Heart right ventricle (tissue), 16 donors: ENCODE measurements around the gene RPL35A. TPM values are rescaled to one million over a fixed set of nuclear protein-coding genes. Genes with fewer than 3 reads are reported as not detected.
"Not testable (repeated sequence)": the region's sequence is repeated elsewhere in the genome, so short reads cannot be mapped to it uniquely, and the experiment has no call there.

Experiments used
- ATAC-seq, 8 donors: fragments of 200-7000 bp; cut with Tn5 transposase; one replicate each; pipeline ENCODE4 v1.9.1; 2020; ENCODE audit warnings: mild to moderate bottlenecking in 8 of 8, moderate library complexity in 8 of 8, moderate number of reproducible peaks in 1 of 8
- DNase-seq, 2 donors: peaks; one replicate each; pipeline ENCODE4 v3.0.0-alpha.2; 2020
- H3K27ac ChIP-seq, 10 donors: fragments of 200-600 bp; sonication (generic) in 2 of 10; one replicate each; pipeline versions ENCODE4 v1.5.0 to v1.8.0; 2020 to 2022; ENCODE audit warnings: mild to moderate bottlenecking in 3 of 10
- H3K27me3 ChIP-seq, 7 donors: fragments of 200-600 bp; one replicate each; pipeline ENCODE4 v1.8.0; 2021 to 2022; ENCODE audit warnings: mild to moderate bottlenecking in 2 of 7
- H3K36me3 ChIP-seq, 9 donors: fragments of 200-600 bp; sonication (generic) in 1 of 9; one replicate each; pipeline versions ENCODE4 v1.5.0 to v1.8.0; 2020 to 2022; ENCODE audit warnings: mild to moderate bottlenecking in 2 of 9
- H3K4me1 ChIP-seq, 9 donors: fragments of 200-600 bp; sonication (generic) in 1 of 9; one replicate each; pipeline versions ENCODE4 v1.5.0 to v1.8.0; 2020 to 2022; ENCODE audit warnings: mild to moderate bottlenecking in 4 of 9
- H3K4me3 ChIP-seq, 10 donors: fragments of 200-600 bp; sonication (generic) in 2 of 10; one replicate each; pipeline versions ENCODE4 v1.5.0 to v1.8.0; 2020 to 2022; ENCODE audit warnings: mild to moderate bottlenecking in 7 of 10, moderate library complexity in 2 of 10
- H3K9me3 ChIP-seq, 11 donors: fragments of 200-600 bp in 10 of 11; sonication (generic) in 2 of 11; one replicate each; pipeline versions ENCODE4 v1.5.0 to v1.8.0; 2013 to 2022; ENCODE audit warnings: mild to moderate bottlenecking in 2 of 11, control low read depth in 1 of 11, moderate library complexity in 1 of 11
- CTCF ChIP-seq, 9 donors: fragments of 200-600 bp; sonication (generic) in 2 of 9; IDR thresholded peaks; one replicate each; pipeline versions ENCODE4 v1.5.0 to v1.8.0; 2021 to 2022; ENCODE audit warnings: antibody characterized with exemption in 9 of 9, mild to moderate bottlenecking in 5 of 9, moderate library complexity in 1 of 9
- WGBS, 2 donors: extraction: QIAGEN DNeasy Blood & Tissue Kit; methylation state at CpG; one replicate each; pipeline ENCODE4 v1.1.7; 2013; ENCODE audit warnings: inconsistent platforms in 1 of 2; 5-methylcytosine and 5-hydroxymethylcytosine counted together
- intact Hi-C, 10 donors: fragments of 100-400 bp; cut with DNase I; formaldehyde crosslinking; loops; one replicate each; pipeline versions ENCODE4 v1.11.1 to v1.14.2; 2022
- polyA plus RNA-seq, 2 donors: library from polyadenylated mRNA; stranded (reverse); fragments of 200-250 nt; gene quantifications; one replicate each; pipeline ENCODE4 v1.2.3, GENCODE V29; 2013
- total RNA-seq, 10 donors: library from RNA; stranded (reverse); fragmentation: NEBNext Ultra II Directional in 3 of 10; extraction: Animal tissue kit (Norgen Biotek cat#: 25700) in 3 of 10; gene quantifications; one replicate each; pipeline versions ENCODE4 v1.2.1 to v1.2.4, GENCODE V29; 2021 to 2023
- donor health status: Arrhythmogenic right ventricular cardiomyopathy.
- donor health status: ischemic (EF 13 %, LVEDD 7.1; RV severe dilation, severe dysfunction).
- donor health status: healthy with polysubstance abuse.
- donor health status: DM: no; HTN: yes; CAD: no.
- donor health status: DM: no; HTN: no; CAD: no.
- donor health status: ischemic (EF 25% LVEDD 6.9; RV normal size, moderate dysfunction).
- donor health status: ischemic (EF 25% LVEDD 5.7; RV mildly dilated, moderate dysfunction).
- donor health status: healthy.
- donor health status: DM: yes; HTN: yes; CAD: no.
- donor health status: Ischemic cardiomyopathy.
- donor health status: ischemic (EF 35%, LVEDD 5.7; RV mildly dilated, moderate dysfunction).
- donor health status: nonischemic (EF 11% LVEDD 7.7; RV severe dilation, severe dysfunction).
- donor health status: DM: yes; HTN: yes; CAD: no.
- donor health status: PGD.
- donor health status: ischemic (EF 29% LVEDD 5.4; RV normal size, mild dysfunction).
- donor health status: nonischemic (EF 23%, LVEDD 6.1; RV moderate dilation, normal function).

The RPL35A gene
- total and polyA plus RNA-seq, 12 donors = 674 to 1,493 (median 798) TPM

GRCh38 chr3:197906850-197907187, 43.2 kb upstream of the RPL35A start:
- ATAC-seq (no peak), DNase-seq (no peak)
- Histone ChIP-seq H3K27me3 (no peaks in the 10 kb centered on the region), H3K36me3 (no peaks in the 10 kb centered on the region), H3K9me3 (peaks cover 0 to 8% (median 0%) of the 10 kb centered on the region in 11 donors), H3K4me3 (no peak overlapping the region), H3K4me1 (peaks cover 0 to 12% (median 0%) of the 10 kb centered on the region in 9 donors), H3K27ac (no peak overlapping the region)
- intact Hi-C loops = loop anchor here in 8 of 10 donors (2.0 to 5.0 kb wide), 3 partner anchors 35 to 40 kb away; no protein-coding TSS in a partner anchor
- WGBS, 2 donors = 40 to 47% methylated on average over 3 of the region's 3 CpGs
- TF ChIP-seq CTCF (IDR thresholded peaks at IDR 0.05) = no peak

- H3K27me3 ChIP-seq = no peaks in the 10 kb centered on the region
- WGBS, 2 donors = 76 to 83% methylated on average over 2 of the region's 2 CpGs
- no peaks in the 10 kb centered on the region for H3K36me3 ChIP-seq
- no peak for TF ChIP-seq CTCF (IDR thresholded peaks at IDR 0.05)
- H3K4me1 ChIP-seq = peaks cover 0 to 12% (median 0%) of the 10 kb centered on the region in 9 donors
- no peak overlapping the region for H3K4me3 ChIP-seq
- H3K9me3 ChIP-seq = peaks cover 0 to 8% (median 0%) of the 10 kb centered on the region in 11 donors
- ATAC-seq (no peak), DNase-seq (no peak)
- intact Hi-C loops = loop anchor here in 8 of 10 donors (2.0 to 5.0 kb wide), 3 partner anchors 35 to 40 kb away; no protein-coding TSS in a partner anchor
- H3K27ac ChIP-seq = no peak overlapping the region
Observed at GRCh38 chr3:197907196-197907595, 42.8 kb upstream of the RPL35A start.

GRCh38 chr3:197908550-197908949, 41.4 kb upstream of the RPL35A start:
- not testable (repeated sequence) for H3K36me3 ChIP-seq, H3K27ac ChIP-seq, H3K9me3 ChIP-seq, ATAC-seq, DNase-seq, H3K27me3 ChIP-seq, H3K4me3 ChIP-seq
- intact Hi-C loops = loop anchor here in 6 of 10 donors (5.0 kb wide), 2 partner anchors 34 to 39 kb away; no protein-coding TSS in a partner anchor
- H3K4me1 ChIP-seq = peaks cover 0 to 12% (median 0%) of the 10 kb centered on the region in 9 donors
- WGBS, 2 donors = 85 to 92% methylated on average over 2 of the region's 2 CpGs

GRCh38 chr3:197908957-197909701, 40.9 kb upstream of the RPL35A start:
- H3K4me3 ChIP-seq = no peak overlapping the region
- no peaks in the 10 kb centered on the region for H3K27me3 ChIP-seq
- DNase-seq (no peak), ATAC-seq (no peak)
- peaks cover 0 to 12% (median 0%) of the 10 kb centered on the region in 9 donors for H3K4me1 ChIP-seq
- H3K9me3 ChIP-seq = no peaks in the 10 kb centered on the region
- peaks cover 0 to 8% (median 0%) of the 10 kb centered on the region in 9 donors for H3K36me3 ChIP-seq
- intact Hi-C loops = loop anchor here in 6 of 10 donors (5.0 kb wide), 2 partner anchors 33 to 38 kb away; no protein-coding TSS in a partner anchor
- H3K27ac ChIP-seq = no peak overlapping the region
- WGBS, 2 donors = 90 to 91% methylated on average over 4 of the region's 4 CpGs
- no peak for TF ChIP-seq CTCF (IDR thresholded peaks at IDR 0.05)
